Bone marrow (tissue), 2 donors: ENCODE results near the gene HINT1.

Experiments
- DNase-seq, 2 donors: peaks; one replicate each; lab custom pipeline; 2025; lab: John Stamatoyannopoulos, UW

Gene HINT1

DNA sequence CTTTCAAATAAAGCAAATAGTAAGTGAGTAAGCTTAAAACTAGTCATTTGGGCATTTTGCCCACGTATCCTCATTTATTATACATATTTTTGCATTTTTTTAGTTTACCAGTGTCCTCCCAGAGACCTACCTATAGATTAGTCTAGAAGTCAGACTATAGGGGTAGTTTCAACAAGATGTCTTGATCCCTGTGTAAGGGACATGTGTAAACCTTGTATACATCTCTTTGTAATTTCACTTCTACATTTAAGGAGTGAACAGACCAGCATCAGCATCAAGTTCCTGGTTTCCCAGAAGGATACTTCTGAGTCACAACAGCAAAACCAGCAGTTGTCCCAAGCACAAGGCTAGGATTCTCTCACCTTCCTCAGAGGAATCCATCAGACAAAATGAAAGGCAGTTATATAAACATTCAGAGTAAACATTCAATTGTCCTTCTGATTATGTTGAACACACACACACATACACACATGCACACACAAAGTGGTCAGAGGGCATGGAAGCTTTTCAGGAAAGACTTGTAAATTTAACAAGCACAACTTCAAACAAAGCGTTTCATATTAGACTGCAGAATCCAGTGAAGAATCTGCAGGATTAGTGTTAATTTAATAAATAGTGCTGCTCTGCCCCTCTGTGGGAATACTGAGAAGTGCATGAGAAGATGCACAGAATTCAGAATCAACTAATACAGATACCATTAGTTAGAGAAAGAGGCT lies 55.4 kb downstream of the HINT1 start:
- peak in 1 of 2 donors; percentile 52 for DNase-seq
